HepG2 (cell line): Measurements from ENCODE around the gene LRR1. TPM values are rescaled to one million over a fixed set of nuclear protein-coding genes. Genes with fewer than 3 reads are reported as not detected.

Experiments used
- ASH2L ChIP-seq: fragments of 300-600, 200-600 bp; sonication (generic); IDR thresholded peaks from 2 replicates; pipeline ENCODE4 v1.7.0; 2017; ENCODE audit warnings: low read depth, mild to moderate bottlenecking, moderate library complexity, mixed read lengths, low read length; ENCODE audit not compliant: insufficient read length
- DNMT3B ChIP-seq: conservative IDR thresholded peaks from 2 replicates; pipeline ENCODE4 v1.6.1; 2016; ENCODE audit warnings: missing biosample characterization, control low read depth
- ETV5 ChIP-seq: IDR thresholded peaks from 2 replicates; pipeline ENCODE4 v1.6.1; 2018; ENCODE audit warnings: missing biosample characterization, missing genetic modification reagents, inconsistent platforms, borderline replicate concordance
- FOXA1 ChIP-seq, 2 experiments: fragments of 450-650 bp in 1 of 2; sonication (generic) in 1 of 2; formaldehyde crosslinking in 1 of 2; IDR thresholded peaks; 2 replicates each; pipeline versions ENCODE4 v1.4.0 to v1.6.1; 2016 to 2020; ENCODE audit warnings: missing genetic modification reagents in 1 of 2
- GZF1 ChIP-seq: sonication (generic); formaldehyde crosslinking; IDR thresholded peaks from 2 replicates; pipeline ENCODE4 v1.5.1; 2020; ENCODE audit warnings: mild to moderate bottlenecking, missing genetic modification reagents
- HDAC2 ChIP-seq: sonication (generic); formaldehyde crosslinking; IDR thresholded peaks from 2 replicates; pipeline ENCODE4 v1.4.0; 2020; ENCODE audit warnings: missing genetic modification reagents
- IRF2 ChIP-seq: IDR thresholded peaks from 2 replicates; pipeline ENCODE4 v1.6.1; 2018; ENCODE audit warnings: missing genetic modification reagents, missing compliant biosample characterization
- SATB2 ChIP-seq: sonication (generic); formaldehyde crosslinking; IDR thresholded peaks from 2 replicates; pipeline ENCODE4 v1.5.0; 2020; ENCODE audit warnings: missing genetic modification reagents
- SIN3B ChIP-seq: fragments of 150-350 bp; IDR thresholded peaks from 2 replicates; pipeline ENCODE4 v1.6.1; 2014; ENCODE audit warnings: low read length
- ZKSCAN8 ChIP-seq: IDR thresholded peaks from 2 replicates; pipeline ENCODE4 v1.6.1; 2016; ENCODE audit warnings: borderline replicate concordance, missing genetic modification reagents, missing compliant biosample characterization
- ZMYM4 ChIP-seq: sonication (generic); formaldehyde crosslinking; IDR thresholded peaks from 2 replicates; pipeline ENCODE4 v1.8.1; 2023; ENCODE audit warnings: mild to moderate bottlenecking, missing genetic modification reagents
- polyA plus RNA-seq, 8 experiments: library from polyadenylated mRNA; depleted of rRNA in 3 of 8; stranded (reverse) in 7 of 8; unstranded in 1 of 8; fragments of >200 nt; fragmentation: Illumina TruSeq in 4 of 8; extraction: Trizol in 4 of 8; gene quantifications; 2 replicates each; pipeline versions ENCODE4 v1.2.1 to v1.2.3, GENCODE V29; 2011 to 2016; ENCODE audit warnings: low read depth in 4 of 8, missing spikeins in 1 of 8, mixed read lengths in 1 of 8; ENCODE audit not compliant: insufficient read depth in 1 of 8
- total RNA-seq, 5 experiments: library from RNA; depleted of rRNA; stranded (reverse); fragments of >200 nt; fragmentation: Illumina TruSeq; extraction: Trizol; gene quantifications; 2 replicates each; pipeline ENCODE4 v1.2.3, GENCODE V29; 2016; ENCODE audit warnings: low read depth in 1 of 5
- TF ChIP-seq, protein P1 (sequence below): IDR thresholded peaks from 2 replicates; pipeline ENCODE4 v1.4.0; 2020; ENCODE audit warnings: mild to moderate bottlenecking, missing genetic modification reagents
- TF ChIP-seq, protein P2 (sequence below): sonication (generic); formaldehyde crosslinking; IDR thresholded peaks from 2 replicates; pipeline ENCODE4 v1.5.0; 2020; ENCODE audit warnings: missing genetic modification reagents
- TF ChIP-seq, protein P3 (sequence below): sonication (generic); formaldehyde crosslinking; IDR thresholded peaks from 2 replicates; pipeline ENCODE4 v1.4.0; 2020; ENCODE audit warnings: missing genetic modification reagents
- TF ChIP-seq, protein P4 (sequence below): sonication (generic); formaldehyde crosslinking; IDR thresholded peaks from 2 replicates; pipeline ENCODE4 v1.5.0; 2020; ENCODE audit warnings: missing genetic modification reagents
- TF ChIP-seq, protein P5 (sequence below): sonication (generic); formaldehyde crosslinking; IDR thresholded peaks from 2 replicates; pipeline ENCODE4 v1.5.0; 2020; ENCODE audit warnings: mild to moderate bottlenecking, missing genetic modification reagents
- TF ChIP-seq, protein P6 (sequence below): sonication (generic); formaldehyde crosslinking; IDR thresholded peaks from 2 replicates; pipeline ENCODE4 v1.8.0; 2022; ENCODE audit warnings: missing genetic modification reagents, mild to moderate bottlenecking, moderate library complexity, borderline replicate concordance

LRR1 gene
- total and polyA plus RNA-seq, 2 of the 13 experiments (the other 11 are each of a cell fraction or from before 2014, with no cell fraction given): 7.0 to 36.2 TPM

DNA sequence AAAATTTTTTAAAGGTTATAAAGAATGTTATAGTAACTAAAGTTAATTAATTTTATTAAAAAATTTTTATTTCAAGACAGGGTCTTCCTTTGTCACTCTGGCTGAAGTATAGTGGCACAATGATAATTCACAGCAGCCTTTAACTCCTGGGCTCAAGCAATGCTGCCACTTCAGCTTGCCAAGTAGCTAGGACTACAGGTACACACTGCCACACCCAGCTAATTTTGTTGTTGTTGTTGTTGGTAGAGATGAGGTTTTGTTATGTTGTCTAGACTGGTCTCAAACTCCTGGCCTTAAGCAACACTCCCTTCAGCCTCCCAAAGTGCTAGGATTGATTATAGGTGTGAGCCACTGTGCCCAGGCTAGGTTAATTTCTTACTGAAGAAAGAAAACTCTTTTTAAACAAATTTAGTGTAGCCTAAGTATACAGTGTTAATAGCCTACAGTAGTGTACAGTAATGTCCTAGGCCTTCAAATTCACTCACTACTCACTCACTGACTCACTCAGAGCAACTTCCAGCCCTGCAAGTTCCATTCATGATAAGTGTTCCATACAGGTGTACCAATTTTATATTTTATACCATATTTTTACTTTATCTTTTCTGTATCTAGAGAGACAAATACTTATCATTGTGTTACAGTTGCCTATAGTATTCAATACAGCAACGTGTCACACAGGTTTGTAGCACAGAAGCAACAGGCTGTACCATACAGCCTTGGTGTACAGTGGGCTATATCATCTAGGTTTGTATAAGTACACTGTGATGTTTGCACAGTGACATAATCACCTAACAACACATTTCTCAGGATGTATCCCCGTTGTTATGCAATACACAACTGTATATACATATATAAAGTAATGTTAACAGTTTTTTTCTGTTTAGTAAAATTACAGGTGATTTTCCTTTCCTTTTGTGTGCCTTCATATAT, 61.1 kb downstream of the LRR1 start (continued):
- TF ChIP-seq, protein P1, sequence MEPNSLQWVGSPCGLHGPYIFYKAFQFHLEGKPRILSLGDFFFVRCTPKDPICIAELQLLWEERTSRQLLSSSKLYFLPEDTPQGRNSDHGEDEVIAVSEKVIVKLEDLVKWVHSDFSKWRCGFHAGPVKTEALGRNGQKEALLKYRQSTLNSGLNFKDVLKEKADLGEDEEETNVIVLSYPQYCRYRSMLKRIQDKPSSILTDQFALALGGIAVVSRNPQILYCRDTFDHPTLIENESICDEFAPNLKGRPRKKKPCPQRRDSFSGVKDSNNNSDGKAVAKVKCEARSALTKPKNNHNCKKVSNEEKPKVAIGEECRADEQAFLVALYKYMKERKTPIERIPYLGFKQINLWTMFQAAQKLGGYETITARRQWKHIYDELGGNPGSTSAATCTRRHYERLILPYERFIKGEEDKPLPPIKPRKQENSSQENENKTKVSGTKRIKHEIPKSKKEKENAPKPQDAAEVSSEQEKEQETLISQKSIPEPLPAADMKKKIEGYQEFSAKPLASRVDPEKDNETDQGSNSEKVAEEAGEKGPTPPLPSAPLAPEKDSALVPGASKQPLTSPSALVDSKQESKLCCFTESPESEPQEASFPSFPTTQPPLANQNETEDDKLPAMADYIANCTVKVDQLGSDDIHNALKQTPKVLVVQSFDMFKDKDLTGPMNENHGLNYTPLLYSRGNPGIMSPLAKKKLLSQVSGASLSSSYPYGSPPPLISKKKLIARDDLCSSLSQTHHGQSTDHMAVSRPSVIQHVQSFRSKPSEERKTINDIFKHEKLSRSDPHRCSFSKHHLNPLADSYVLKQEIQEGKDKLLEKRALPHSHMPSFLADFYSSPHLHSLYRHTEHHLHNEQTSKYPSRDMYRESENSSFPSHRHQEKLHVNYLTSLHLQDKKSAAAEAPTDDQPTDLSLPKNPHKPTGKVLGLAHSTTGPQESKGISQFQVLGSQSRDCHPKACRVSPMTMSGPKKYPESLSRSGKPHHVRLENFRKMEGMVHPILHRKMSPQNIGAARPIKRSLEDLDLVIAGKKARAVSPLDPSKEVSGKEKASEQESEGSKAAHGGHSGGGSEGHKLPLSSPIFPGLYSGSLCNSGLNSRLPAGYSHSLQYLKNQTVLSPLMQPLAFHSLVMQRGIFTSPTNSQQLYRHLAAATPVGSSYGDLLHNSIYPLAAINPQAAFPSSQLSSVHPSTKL (CRISPR knock-in tag): peak; percentile 85
- TF ChIP-seq SIN3B (no peak), DNMT3B (CRISPR knock-in tag) (no peak), ZKSCAN8 (CRISPR knock-in tag) (peak; percentile 72; the same call in 1 of the 2 replicates), ZMYM4 (peak; percentile 31; the same call in 1 of the 2 replicates), IRF2 (CRISPR knock-in tag) (peak; percentile 36; the same call in 1 of the 2 replicates), ETV5 (peak; percentile 34; the same call in 1 of the 2 replicates), SATB2 (no peak), HDAC2 (CRISPR knock-in tag) (peak; percentile 42; the same call in 1 of the 2 replicates), GZF1 (CRISPR knock-in tag) (no peak), ASH2L (no peak), FOXA1 (IDR thresholded peaks at IDR 0.05) (peak; percentile 54; the same call in 1 of the 2 replicates), FOXA1 (CRISPR knock-in tag; IDR thresholded peaks at IDR 0.05) (peak; percentile 93)
- TF ChIP-seq, protein P2, sequence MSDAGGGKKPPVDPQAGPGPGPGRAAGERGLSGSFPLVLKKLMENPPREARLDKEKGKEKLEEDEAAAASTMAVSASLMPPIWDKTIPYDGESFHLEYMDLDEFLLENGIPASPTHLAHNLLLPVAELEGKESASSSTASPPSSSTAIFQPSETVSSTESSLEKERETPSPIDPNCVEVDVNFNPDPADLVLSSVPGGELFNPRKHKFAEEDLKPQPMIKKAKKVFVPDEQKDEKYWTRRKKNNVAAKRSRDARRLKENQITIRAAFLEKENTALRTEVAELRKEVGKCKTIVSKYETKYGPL: peak; percentile 93; the same call in 1 of the 2 replicates
- TF ChIP-seq, protein P3, sequence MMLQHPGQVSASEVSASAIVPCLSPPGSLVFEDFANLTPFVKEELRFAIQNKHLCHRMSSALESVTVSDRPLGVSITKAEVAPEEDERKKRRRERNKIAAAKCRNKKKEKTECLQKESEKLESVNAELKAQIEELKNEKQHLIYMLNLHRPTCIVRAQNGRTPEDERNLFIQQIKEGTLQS (CRISPR knock-in tag): peak; percentile 72; the same call in 1 of the 2 replicates
- TF ChIP-seq, protein P4, sequence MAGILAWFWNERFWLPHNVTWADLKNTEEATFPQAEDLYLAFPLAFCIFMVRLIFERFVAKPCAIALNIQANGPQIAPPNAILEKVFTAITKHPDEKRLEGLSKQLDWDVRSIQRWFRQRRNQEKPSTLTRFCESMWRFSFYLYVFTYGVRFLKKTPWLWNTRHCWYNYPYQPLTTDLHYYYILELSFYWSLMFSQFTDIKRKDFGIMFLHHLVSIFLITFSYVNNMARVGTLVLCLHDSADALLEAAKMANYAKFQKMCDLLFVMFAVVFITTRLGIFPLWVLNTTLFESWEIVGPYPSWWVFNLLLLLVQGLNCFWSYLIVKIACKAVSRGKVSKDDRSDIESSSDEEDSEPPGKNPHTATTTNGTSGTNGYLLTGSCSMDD (CRISPR knock-in tag): no peak
- TF ChIP-seq, protein P5, sequence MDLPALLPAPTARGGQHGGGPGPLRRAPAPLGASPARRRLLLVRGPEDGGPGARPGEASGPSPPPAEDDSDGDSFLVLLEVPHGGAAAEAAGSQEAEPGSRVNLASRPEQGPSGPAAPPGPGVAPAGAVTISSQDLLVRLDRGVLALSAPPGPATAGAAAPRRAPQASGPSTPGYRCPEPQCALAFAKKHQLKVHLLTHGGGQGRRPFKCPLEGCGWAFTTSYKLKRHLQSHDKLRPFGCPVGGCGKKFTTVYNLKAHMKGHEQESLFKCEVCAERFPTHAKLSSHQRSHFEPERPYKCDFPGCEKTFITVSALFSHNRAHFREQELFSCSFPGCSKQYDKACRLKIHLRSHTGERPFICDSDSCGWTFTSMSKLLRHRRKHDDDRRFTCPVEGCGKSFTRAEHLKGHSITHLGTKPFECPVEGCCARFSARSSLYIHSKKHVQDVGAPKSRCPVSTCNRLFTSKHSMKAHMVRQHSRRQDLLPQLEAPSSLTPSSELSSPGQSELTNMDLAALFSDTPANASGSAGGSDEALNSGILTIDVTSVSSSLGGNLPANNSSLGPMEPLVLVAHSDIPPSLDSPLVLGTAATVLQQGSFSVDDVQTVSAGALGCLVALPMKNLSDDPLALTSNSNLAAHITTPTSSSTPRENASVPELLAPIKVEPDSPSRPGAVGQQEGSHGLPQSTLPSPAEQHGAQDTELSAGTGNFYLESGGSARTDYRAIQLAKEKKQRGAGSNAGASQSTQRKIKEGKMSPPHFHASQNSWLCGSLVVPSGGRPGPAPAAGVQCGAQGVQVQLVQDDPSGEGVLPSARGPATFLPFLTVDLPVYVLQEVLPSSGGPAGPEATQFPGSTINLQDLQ (CRISPR knock-in tag): no peak
- TF ChIP-seq, protein P6, sequence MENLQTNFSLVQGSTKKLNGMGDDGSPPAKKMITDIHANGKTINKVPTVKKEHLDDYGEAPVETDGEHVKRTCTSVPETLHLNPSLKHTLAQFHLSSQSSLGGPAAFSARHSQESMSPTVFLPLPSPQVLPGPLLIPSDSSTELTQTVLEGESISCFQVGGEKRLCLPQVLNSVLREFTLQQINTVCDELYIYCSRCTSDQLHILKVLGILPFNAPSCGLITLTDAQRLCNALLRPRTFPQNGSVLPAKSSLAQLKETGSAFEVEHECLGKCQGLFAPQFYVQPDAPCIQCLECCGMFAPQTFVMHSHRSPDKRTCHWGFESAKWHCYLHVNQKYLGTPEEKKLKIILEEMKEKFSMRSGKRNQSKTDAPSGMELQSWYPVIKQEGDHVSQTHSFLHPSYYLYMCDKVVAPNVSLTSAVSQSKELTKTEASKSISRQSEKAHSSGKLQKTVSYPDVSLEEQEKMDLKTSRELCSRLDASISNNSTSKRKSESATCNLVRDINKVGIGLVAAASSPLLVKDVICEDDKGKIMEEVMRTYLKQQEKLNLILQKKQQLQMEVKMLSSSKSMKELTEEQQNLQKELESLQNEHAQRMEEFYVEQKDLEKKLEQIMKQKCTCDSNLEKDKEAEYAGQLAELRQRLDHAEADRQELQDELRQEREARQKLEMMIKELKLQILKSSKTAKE (CRISPR knock-in tag): no peak
